Body of pancreas (tissue), 4 donors: Measurements from ENCODE around the gene OR8J3. TPM values are rescaled to one million over a fixed set of nuclear protein-coding genes. Genes with fewer than 3 reads are reported as not detected.

Experiments used
- ATAC-seq: fragments of 150-250 bp; one replicate; pipeline ENCODE4 v1.9.1; 2016
- DNase-seq, 4 donors: peaks; one replicate each; pipeline ENCODE4 v3.0.0-alpha.2; 2019
- H3K27ac ChIP-seq, 4 donors: fragments of 200-600 bp; sonication (generic); 1 replicate in 3 of 4; 2 replicates in 1 of 4; pipeline versions ENCODE4 v1.5.1 to v1.6.1; 2016 to 2019; ENCODE audit warnings: mild to moderate bottlenecking in 1 of 4, mixed read lengths in 1 of 4, moderate library complexity in 1 of 4
- H3K27me3 ChIP-seq, 2 donors: fragments of 200-600 bp; sonication (generic); one replicate each; pipeline ENCODE4 v1.6.0; 2016; ENCODE audit warnings: mild to moderate bottlenecking in 1 of 2
- H3K36me3 ChIP-seq, 2 donors: fragments of 200-600 bp; sonication (generic); replicated peaks in 1 of 2; 2 replicates each; pipeline ENCODE4 v1.5.1; 2016; ENCODE audit warnings: low read depth in 2 of 2; ENCODE audit not compliant: insufficient read depth in 1 of 2
- H3K4me1 ChIP-seq: fragments of 200-600 bp; sonication (generic); one replicate; pipeline ENCODE4 v1.6.0; 2016
- H3K4me3 ChIP-seq, 2 donors: fragments of 200-600 bp; sonication (generic); 1 replicate in 1 of 2; 2 replicates in 1 of 2; pipeline ENCODE4 v1.5.1; 2016 to 2019
- H3K9me3 ChIP-seq, 3 donors: fragments of 200-600 bp; sonication (generic); 1 replicate in 2 of 3; 2 replicates in 1 of 3; pipeline ENCODE4 v1.5.1; 2016
- POLR2A ChIP-seq, 3 donors: fragments of 450-650 bp; IDR thresholded peaks; one replicate each; pipeline ENCODE4 v1.6.1; 2016; ENCODE audit warnings: antibody characterized with exemption in 3 of 3, mild to moderate bottlenecking in 2 of 3
- WGBS, 2 donors: methylation state at CpG; one replicate each; pipeline ENCODE4 v1.1.5; 2017; 5-methylcytosine and 5-hydroxymethylcytosine counted together
- intact Hi-C: fragments of 100-400 bp; cut with DNase I; formaldehyde crosslinking; loops from one replicate; pipeline ENCODE4 v1.15.1; 2023
- total RNA-seq, 2 donors: library from RNA; depleted of rRNA; stranded (reverse); fragments of >200 nt; gene quantifications; one replicate each; pipeline ENCODE4 v1.1.0, GENCODE V29; 2016
- TF ChIP-seq, protein P1 (sequence below), 7 experiments: fragments of 450-650 bp in 4 of 7; fragments of 200-600 bp in 3 of 7; sonication (generic) in 3 of 7; IDR thresholded peaks; one replicate each; pipeline ENCODE4 v1.5.1; 2016 to 2019; ENCODE audit warnings: antibody characterized with exemption in 7 of 7

OR8J3 gene
- total RNA-seq, 2 donors from 2014 or later: not detected

DNA sequence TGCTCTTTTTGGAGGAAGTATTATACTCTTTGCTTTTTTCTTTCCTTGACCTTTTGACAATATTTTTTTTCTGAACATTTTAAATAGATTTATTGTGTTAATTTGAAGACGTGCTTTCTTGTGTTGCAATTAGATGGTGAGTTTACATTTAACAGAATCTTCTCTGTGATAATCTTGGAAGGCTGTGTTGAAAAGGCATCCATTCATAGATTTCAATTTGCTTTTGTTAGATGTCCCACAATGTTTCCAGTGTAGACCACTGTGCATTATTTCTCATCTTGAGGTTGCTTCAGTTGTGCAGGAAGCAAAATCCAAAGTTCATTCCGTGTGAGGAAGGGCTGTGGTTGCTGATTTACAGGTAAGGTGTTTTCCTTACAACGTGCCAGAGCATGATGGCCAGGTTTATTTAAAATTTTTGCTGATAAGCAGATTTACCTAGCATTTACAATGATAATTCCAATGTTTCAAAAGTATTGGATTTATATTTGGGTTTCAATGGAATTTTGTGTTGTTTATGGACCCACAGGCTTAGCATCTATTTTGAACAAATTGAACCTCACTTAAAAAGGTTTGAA lies 32.3 kb upstream of the OR8J3 start:
- H3K36me3 ChIP-seq: no peaks in the 10 kb centered on the region
- ATAC-seq (no peak), DNase-seq (no peak)
- no peaks in the 10 kb centered on the region for H3K4me1 ChIP-seq
- no peaks in the 10 kb centered on the region for H3K27me3 ChIP-seq
- no peak for TF ChIP-seq POLR2A (IDR thresholded peaks at IDR 0.05)
- TF ChIP-seq, protein P1, sequence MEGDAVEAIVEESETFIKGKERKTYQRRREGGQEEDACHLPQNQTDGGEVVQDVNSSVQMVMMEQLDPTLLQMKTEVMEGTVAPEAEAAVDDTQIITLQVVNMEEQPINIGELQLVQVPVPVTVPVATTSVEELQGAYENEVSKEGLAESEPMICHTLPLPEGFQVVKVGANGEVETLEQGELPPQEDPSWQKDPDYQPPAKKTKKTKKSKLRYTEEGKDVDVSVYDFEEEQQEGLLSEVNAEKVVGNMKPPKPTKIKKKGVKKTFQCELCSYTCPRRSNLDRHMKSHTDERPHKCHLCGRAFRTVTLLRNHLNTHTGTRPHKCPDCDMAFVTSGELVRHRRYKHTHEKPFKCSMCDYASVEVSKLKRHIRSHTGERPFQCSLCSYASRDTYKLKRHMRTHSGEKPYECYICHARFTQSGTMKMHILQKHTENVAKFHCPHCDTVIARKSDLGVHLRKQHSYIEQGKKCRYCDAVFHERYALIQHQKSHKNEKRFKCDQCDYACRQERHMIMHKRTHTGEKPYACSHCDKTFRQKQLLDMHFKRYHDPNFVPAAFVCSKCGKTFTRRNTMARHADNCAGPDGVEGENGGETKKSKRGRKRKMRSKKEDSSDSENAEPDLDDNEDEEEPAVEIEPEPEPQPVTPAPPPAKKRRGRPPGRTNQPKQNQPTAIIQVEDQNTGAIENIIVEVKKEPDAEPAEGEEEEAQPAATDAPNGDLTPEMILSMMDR (IDR thresholded peaks at IDR 0.05): no peak
- H3K9me3 ChIP-seq: no peaks in the 10 kb centered on the region
- intact Hi-C loops: no loop called here
- H3K27ac ChIP-seq: no peak overlapping the region
- WGBS, 2 donors: 10 to 16% methylated on average over 3 of the region's 3 CpGs
- no peak overlapping the region for H3K4me3 ChIP-seq

- no peak overlapping the region for H3K27ac ChIP-seq
- H3K4me3 ChIP-seq: no peak overlapping the region
- no peak for TF ChIP-seq POLR2A (IDR thresholded peaks at IDR 0.05)
- TF ChIP-seq, protein P1 (IDR thresholded peaks at IDR 0.05): no peak
- DNase-seq: no peak
- intact Hi-C loops: no loop called here
- no peak for ATAC-seq
- 56 to 61% methylated on average over 3 of the region's 3 CpGs for WGBS, 2 donors
- H3K4me1 ChIP-seq: no peaks in the 10 kb centered on the region
- H3K27me3 ChIP-seq: no peaks in the 10 kb centered on the region
- no peaks in the 10 kb centered on the region for H3K9me3 ChIP-seq
- no peaks in the 10 kb centered on the region for H3K36me3 ChIP-seq
Measured at GRCh38 chr11:56163804-56164203, 23.8 kb upstream of the OR8J3 start.

GRCh38 chr11:56160217-56160616 lies 20.2 kb upstream of the OR8J3 start, which contains the start of gene OR8K5:
Gene OR8K5, minus strand, starts transcription at chr11:56160317. Its CDS starts 0 bp downstream, at chr11:56160317.
- intact Hi-C loops: no loop called here
- no peak for DNase-seq
- no peaks in the 10 kb centered on the region for H3K4me1 ChIP-seq
- TF ChIP-seq POLR2A (IDR thresholded peaks at IDR 0.05): no peak
- TF ChIP-seq, protein P1 (IDR thresholded peaks at IDR 0.05): no peak
- H3K27me3 ChIP-seq: no peaks in the 10 kb centered on the region
- H3K4me3 ChIP-seq: no peak within 1 kb of the TSS
- ATAC-seq: no peak
- no peaks in the 10 kb centered on the region for H3K9me3 ChIP-seq
- H3K27ac ChIP-seq: no peak within 1 kb of the TSS
- no peaks in the 10 kb centered on the region for H3K36me3 ChIP-seq
- WGBS, 2 donors: 64 to 65% methylated on average over 3 of the region's 3 CpGs

GRCh38 chr11:56152333-56152732 lies 12.3 kb upstream of the OR8J3 start:
- 77 to 82% methylated on average over 15 of the region's 15 CpGs for WGBS, 2 donors

More at GRCh38 chr11:56152333-56152732, 12.3 kb upstream of the OR8J3 start:
- H3K27me3 ChIP-seq: no peaks in the 10 kb centered on the region
- no peak overlapping the region for H3K27ac ChIP-seq
- no peak for ATAC-seq
- no peak overlapping the region for H3K4me3 ChIP-seq
- H3K36me3 ChIP-seq: no peaks in the 10 kb centered on the region
- intact Hi-C loops: no loop called here
- H3K4me1 ChIP-seq: no peaks in the 10 kb centered on the region
- no peak for DNase-seq
- TF ChIP-seq POLR2A (IDR thresholded peaks at IDR 0.05): no peak
- TF ChIP-seq, protein P1 (IDR thresholded peaks at IDR 0.05): no peak
- peaks cover 0 to 5% (median 0%) of the 10 kb centered on the region in 3 donors for H3K9me3 ChIP-seq
